Stimulated activated CD8-positive, alpha-beta memory T cell treated with anti-CD3 and anti-CD28 coated beads, Interleukin-12 subunit alpha, Interleukin-12 subunit beta, amount 100 ng/mL, for 4 hours (primary cell): Measurements from ENCODE around the gene SBDS.
"Not testable (repeated sequence)": the region's sequence is repeated elsewhere in the genome, so short reads cannot be mapped to it uniquely, and the experiment has no call there.

Experiments
- DNase-seq: peaks from one replicate; pipeline ENCODE4 v3.0.0-alpha.2; 2020; ENCODE audit warnings: low read depth

The SBDS gene

GRCh38 chr7:66994691-66995049 is 716 bp downstream of the SBDS start:
- DNase-seq, result peak; percentile 19

GRCh38 chr7:66994051-66994450 is 1.3 kb downstream of the SBDS start:
- DNase-seq, result not testable (repeated sequence)

DNA sequence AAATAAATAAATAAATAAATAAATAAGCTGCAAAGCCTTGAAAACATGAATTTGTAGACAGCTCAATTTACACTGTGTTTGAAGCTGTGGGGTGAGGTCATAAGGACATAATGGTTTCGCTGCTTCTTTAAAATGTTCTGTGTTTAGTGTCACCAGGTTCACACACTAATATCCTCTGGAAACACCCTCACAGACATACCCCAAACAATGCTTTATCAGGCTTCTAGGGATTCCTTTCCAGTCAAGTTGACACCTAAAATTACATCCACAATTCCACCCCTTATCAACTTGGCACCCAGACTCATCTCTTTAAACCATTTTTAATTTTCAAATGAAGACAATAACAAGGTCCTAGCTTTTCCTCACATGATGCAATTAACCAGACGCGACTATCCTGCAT is 5.8 kb downstream of the SBDS start:
- DNase-seq, result not testable (repeated sequence)

- DNase-seq, result not testable (repeated sequence)
Measured at GRCh38 chr7:66980336-66980735, 15.1 kb downstream of the SBDS start.

GRCh38 chr7:66979013-66979412 is 16.4 kb downstream of the SBDS start:
- not testable (repeated sequence) for DNase-seq

- not testable (repeated sequence) for DNase-seq
Measured at GRCh38 chr7:66978312-66978711, 17.1 kb downstream of the SBDS start.

GRCh38 chr7:66974986-66975590 is 20.3 kb downstream of the SBDS start:
- DNase-seq, result no peak

DNA sequence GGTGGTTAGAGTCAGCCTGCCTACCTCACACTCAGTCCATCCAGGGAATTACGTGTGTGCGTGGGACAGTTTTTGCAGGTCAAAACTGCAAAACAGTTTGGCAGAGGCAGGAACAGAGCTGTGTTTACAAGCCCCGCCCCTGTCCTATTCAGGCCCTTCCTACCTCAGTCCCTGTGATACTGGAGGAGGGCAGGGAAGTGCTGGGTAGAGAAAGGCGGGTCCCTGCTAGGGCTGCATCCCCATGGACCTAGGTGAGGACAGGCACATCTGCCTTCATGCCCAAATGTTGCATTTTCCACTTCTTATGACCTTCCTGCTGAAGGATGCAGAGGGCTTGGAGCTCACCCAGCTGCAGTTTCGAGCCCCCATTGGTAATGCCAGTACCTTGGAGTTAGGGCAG is 25.1 kb downstream of the SBDS start:
- no peak for DNase-seq

- not testable (repeated sequence) for DNase-seq
Measured at GRCh38 chr7:66969001-66969400, 26.4 kb downstream of the SBDS start.

GRCh38 chr7:66967029-66967428 is 28.4 kb downstream of the SBDS start:
- no peak for DNase-seq

DNA sequence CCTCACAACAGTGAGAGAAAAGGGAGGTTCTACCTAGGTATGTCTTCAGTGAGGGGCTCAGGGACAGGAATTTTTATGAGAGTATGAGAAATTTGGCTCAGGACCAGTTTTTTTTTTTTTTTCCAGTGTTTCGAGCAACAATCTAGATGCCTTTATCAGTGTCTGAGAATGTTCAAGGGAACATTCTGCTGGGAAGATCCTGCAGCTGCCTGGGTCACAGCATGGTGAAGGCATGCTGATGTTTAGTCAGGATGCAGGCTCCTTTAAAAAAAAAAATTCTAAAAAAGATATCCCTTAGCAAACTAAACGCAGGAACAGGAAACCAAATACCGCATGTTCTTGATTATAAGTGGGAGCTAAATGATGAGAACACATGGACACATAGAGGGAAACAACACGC is 31.0 kb downstream of the SBDS start:
- no peak for DNase-seq

GRCh38 chr7:66961096-66961495 is 34.3 kb downstream of the SBDS start:
- no peak for DNase-seq

- no peak for DNase-seq
Measured at GRCh38 chr7:66960192-66960591, 35.2 kb downstream of the SBDS start.

- no peak for DNase-seq
Measured at GRCh38 chr7:66958538-66959350, 36.6 kb downstream of the SBDS start.

DNA sequence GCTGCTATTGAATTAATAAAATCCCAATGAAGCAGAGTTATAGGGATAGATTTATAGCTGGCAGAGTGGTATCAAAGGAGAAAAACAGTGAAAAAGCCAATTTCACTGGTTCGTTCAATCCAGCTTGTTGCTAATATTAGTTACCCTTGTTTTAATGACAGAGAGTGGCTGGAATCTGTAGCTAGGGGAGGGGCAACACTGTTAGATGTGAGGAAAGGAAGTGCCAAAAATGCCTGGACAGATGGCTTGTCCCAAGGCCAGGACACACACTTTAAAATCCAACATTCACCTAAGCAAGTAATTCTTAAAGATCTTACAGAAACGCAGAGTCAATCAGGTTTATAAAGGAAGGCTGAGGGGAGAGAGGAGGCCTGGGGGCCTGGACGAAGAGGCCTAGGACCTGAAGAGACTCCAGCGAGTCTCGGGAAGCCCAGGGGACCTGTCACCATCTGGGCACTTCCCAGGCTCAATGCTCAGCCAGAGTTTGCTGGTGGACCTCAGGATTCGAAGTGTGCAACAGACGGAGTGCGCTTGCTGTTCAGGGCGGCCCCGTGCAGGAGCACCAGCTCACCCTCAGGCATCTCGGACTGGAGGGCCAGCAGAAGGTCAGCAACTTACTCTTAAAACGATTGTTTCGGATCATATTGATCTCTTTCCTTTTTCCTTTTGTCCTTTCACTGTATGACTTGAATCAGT is 37.6 kb downstream of the SBDS start:
- DNase-seq, result no peak

DNA sequence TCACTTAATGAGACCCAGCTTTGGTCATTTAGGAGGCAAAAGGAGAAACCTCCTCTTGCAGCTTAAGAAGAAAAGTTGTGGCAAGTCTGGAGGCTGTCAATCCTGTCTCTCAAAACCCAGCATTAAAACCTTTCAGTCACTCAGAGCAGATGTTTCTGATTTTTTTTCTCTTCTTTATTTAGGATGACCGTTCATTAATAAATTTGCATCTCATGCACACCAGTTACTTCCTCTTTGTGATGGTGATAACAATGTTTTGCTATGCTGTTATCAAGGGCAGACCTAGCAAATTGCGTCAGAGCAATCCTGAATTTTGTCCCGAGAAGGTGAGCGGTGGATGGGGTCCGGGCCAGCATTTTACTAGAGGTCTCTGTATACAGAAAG is 42.4 kb downstream of the SBDS start:
- no peak for DNase-seq

DNA sequence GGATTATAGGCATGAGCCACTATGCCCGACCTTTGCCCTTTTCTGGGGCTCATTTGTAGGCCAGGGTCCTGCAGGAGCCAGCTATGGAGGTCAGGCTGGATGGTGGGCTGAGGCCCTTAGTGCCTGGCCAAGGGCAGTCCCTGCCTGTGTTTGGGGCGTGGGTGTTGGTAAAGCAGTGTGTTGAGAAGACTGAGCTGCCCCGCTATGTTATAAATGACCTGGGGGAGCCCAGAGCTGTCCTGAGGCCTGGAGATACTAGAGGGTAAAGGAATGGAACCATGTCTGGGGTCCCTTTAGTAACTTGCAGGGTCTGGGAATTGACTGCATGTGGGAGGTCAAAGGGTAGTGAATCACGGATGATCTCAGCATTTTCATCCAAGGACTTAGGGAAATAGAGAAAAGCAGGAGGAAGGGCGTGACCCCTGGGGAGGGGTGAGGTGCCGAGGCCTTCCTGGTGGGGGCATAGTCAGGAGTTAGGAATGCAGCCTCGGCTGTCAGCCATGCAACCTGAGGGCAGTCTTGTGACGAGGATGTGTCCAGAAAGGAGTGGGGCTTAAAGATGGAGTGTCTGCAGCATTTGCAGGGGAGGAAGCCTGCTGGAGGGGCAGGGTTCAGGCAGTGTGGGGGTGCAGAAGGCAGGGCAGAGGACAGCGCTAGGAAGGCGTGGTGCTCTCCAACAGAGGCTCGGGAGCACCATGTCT is 42.9 kb downstream of the SBDS start:
- DNase-seq, result no peak

GRCh38 chr7:66950763-66951162 is 44.6 kb downstream of the SBDS start:
- DNase-seq, result no peak

DNA sequence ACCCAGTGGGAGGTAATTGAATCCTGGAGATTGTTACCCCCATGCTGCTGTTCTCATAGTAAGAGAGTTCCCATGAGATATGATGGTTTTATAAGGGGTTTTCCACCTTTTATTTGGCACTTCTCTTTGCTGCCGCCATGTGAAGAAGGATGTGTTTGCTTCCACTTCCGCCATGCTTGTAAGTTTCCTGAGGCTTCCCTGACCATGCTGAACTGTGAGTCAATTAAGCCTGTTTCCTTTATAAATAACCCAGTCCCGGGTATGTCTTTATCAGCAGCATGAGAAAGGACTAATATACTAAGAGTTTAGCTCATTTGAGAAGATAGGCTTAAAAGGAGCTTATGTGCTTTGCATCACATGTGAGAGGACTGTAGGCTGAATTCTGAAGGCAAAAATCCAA is 45.1 kb downstream of the SBDS start:
- DNase-seq, result no peak

DNA sequence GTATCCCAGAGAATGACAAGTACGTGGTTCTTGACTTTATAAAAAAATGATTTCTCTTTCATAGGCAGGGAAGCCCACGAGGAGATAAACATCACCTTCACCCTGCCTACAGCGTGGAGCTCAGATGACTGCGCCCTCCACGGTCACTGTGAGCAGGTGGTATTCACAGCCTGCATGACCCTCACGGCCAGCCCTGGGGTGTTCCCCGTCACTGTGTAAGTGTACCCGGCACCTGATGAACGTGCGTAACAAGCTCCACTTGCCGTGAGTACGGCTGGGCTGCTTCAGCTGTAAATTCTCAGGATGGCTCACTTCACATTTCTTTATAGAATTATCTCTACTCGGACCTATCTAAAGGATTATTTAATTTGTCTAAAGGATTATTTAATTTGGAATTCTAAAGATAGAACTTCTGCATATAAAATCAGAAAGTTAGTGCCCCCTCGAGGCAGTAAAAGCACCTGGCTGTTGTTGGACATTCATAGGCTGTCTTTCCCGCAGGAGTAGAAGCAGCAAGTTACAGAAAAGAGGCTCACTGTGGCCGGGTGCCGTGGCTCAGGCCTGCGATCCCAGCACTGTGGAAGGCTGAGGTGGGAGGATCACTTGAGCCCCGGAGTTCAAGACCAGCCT is 46.8 kb downstream of the SBDS start:
- DNase-seq, result no peak

DNA sequence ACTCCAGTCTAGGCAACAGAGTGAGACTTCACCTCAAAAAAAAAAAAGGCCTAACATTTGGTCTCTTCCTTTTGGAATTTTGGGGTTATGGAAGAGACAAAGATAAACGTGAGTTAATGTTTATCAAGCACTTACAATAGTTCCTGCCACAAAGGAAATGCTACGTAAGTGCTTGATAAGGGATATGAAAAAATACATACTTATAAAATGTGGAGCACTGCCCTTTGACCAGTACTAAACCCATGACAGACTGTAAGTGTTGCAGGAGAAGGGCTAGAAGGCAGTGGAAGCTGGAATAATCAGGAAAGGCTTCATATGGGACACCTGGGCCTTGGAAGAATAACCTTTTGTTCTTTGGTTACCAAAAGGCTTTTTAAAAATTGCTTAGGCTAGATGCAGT is 48.8 kb downstream of the SBDS start:
- DNase-seq, result no peak

- no peak for DNase-seq
Measured at GRCh38 chr7:66939325-66939724, 56.1 kb downstream of the SBDS start.
